GM12875 (cell line): ENCODE results near the gene CCDC78.
"Not testable (repeated sequence)": the region's sequence is repeated elsewhere in the genome, so short reads cannot be mapped to it uniquely, and the experiment has no call there.

Source experiments
- H3K4me3 ChIP-seq: one replicate; pipeline ENCODE4 v1.5.1; 2011; ENCODE audit warnings: low read depth, low read length, control low read depth
- CTCF ChIP-seq: IDR thresholded peaks from 2 replicates; pipeline ENCODE4 v1.5.1; 2011; ENCODE audit warnings: low read depth, mild to moderate bottlenecking, control low read depth, inconsistent platforms, low read length, moderate library complexity, borderline replicate concordance; ENCODE audit not compliant: insufficient read depth

Gene CCDC78

GRCh38 chr16:750485-750884, 24.2 kb upstream of the CCDC78 start:
- no peak overlapping the region for H3K4me3 ChIP-seq
- no peak for TF ChIP-seq CTCF

GRCh38 chr16:749010-749409, 22.8 kb upstream of the CCDC78 start:
- no peak for TF ChIP-seq CTCF
- H3K4me3 ChIP-seq, result no peak overlapping the region

GRCh38 chr16:747978-748746, 21.9 kb upstream of the CCDC78 start:
- TF ChIP-seq CTCF, result no peak
- H3K4me3 ChIP-seq, result no peak overlapping the region

- no peak for TF ChIP-seq CTCF
- no peak overlapping the region for H3K4me3 ChIP-seq
These were observed 20.4 kb upstream of the CCDC78 start for GRCh38 chr16:746637-747036.

- H3K4me3 ChIP-seq, result no peak overlapping the region
These were observed 19.5 kb upstream of the CCDC78 start for GRCh38 chr16:745739-746138.

GRCh38 chr16:743794-744500, 17.7 kb upstream of the CCDC78 start:
- no peak overlapping the region for H3K4me3 ChIP-seq
- TF ChIP-seq CTCF, result peak; percentile 39; the same call in 1 of the 2 replicates

More at GRCh38 chr16:745739-746138, 19.5 kb upstream of the CCDC78 start:
- TF ChIP-seq CTCF, result peak; percentile 63

GRCh38 chr16:742894-743293, 16.7 kb upstream of the CCDC78 start:
- H3K4me3 ChIP-seq, result not testable (repeated sequence)
